Caco-2 (cell line): ENCODE results near the gene TTLL11. TPM values are rescaled to one million over a fixed set of nuclear protein-coding genes. Genes with fewer than 3 reads are reported as not detected.

Experiments
- BruUV-seq: library from RNA; stranded (reverse); fragments of 400-500 nt; replicated peaks from 2 replicates; lab custom pipeline; 2021; lab: Mats Ljungman, UMichigan
- CTCF ChIA-PET: fragments of 300-600 bp; sonication (Branson Sonifier 250); formaldehyde crosslinking; loops from one replicate; lab custom pipeline; 2022; ENCODE audit warnings: antibody characterized with exemption; lab: Charles Lee
- POLR2A ChIA-PET: fragments of 300-600 bp; sonication (Branson Sonifier 250); formaldehyde crosslinking; loops from one replicate; lab custom pipeline; 2022; ENCODE audit warnings: antibody characterized with exemption; lab: Charles Lee
- DNase-seq, 2 experiments: peaks; one replicate each; pipeline versions ENCODE4 v3.0.0 to v3.0.0-alpha.2; 2020 to 2022
- H3K27me3 ChIP-seq: replicated peaks from 2 replicates; pipeline ENCODE4 v1.6.0; 2011; ENCODE audit warnings: low read length; ENCODE audit not compliant: control insufficient read depth, insufficient read depth
- H3K36me3 ChIP-seq: 2 replicates; pipeline ENCODE4 v1.5.1; 2011; ENCODE audit warnings: low read length; ENCODE audit not compliant: control insufficient read depth, insufficient read depth
- H3K4me1 ChIP-seq: fragments of 250-450 bp; sonication (Bioruptor Pico); 2 replicates; pipeline ENCODE4 v1.5.1; 2020; ENCODE audit warnings: mild to moderate bottlenecking
- H3K4me3 ChIP-seq: 2 replicates; pipeline ENCODE4 v1.5.1; 2011; ENCODE audit warnings: low read depth, mild to moderate bottlenecking, control low read depth, low read length
- H3K9me3 ChIP-seq: fragments of 250-450 bp; sonication (Bioruptor Pico); 2 replicates; pipeline ENCODE4 v1.5.1; 2020; ENCODE audit warnings: mild to moderate bottlenecking, moderate library complexity
- H3K27ac Mint-ChIP-seq: one replicate; pipeline ENCODE4 v1.8.0; 2022; ENCODE audit warnings: mixed read lengths; ENCODE audit not compliant: unreplicated experiment
- H3K27me3 Mint-ChIP-seq: one replicate; pipeline ENCODE4 v1.8.0; 2022; ENCODE audit warnings: mixed read lengths; ENCODE audit not compliant: insufficient read depth, unreplicated experiment
- H3K36me3 Mint-ChIP-seq: one replicate; pipeline ENCODE4 v1.8.0; 2022; ENCODE audit warnings: mild to moderate bottlenecking, mixed read lengths; ENCODE audit not compliant: insufficient read depth, unreplicated experiment
- H3K4me1 Mint-ChIP-seq: one replicate; pipeline ENCODE4 v1.8.0; 2022; ENCODE audit warnings: low read depth, mixed read lengths; ENCODE audit not compliant: unreplicated experiment
- H3K4me3 Mint-ChIP-seq: one replicate; pipeline ENCODE4 v1.8.0; 2022; ENCODE audit warnings: mild to moderate bottlenecking, moderate library complexity, mixed read lengths; ENCODE audit not compliant: unreplicated experiment
- H3K9me3 Mint-ChIP-seq: one replicate; pipeline ENCODE4 v1.8.0; 2022; ENCODE audit warnings: mixed read lengths; ENCODE audit not compliant: unreplicated experiment
- intact Hi-C: fragments of 100-400 bp; cut with micrococcal nuclease; formaldehyde crosslinking; loops from one replicate; pipeline ENCODE4 v1.10.0; 2022; ENCODE audit not compliant: unreplicated experiment
- total RNA-seq: library from RNA; stranded (reverse); gene quantifications from 2 replicates; pipeline ENCODE4 v1.2.3, GENCODE V29; 2022
- TF ChIP-seq, protein P1 (sequence below), 2 experiments: fragments of 200-600 bp in 1 of 2; IDR thresholded peaks; 1 replicate in 1 of 2; 2 replicates in 1 of 2; pipeline versions ENCODE4 v1.5.1 to v1.8.0; 2011 to 2022; ENCODE audit warnings: antibody characterized with exemption in 1 of 2, control low read depth in 1 of 2, inconsistent platforms in 1 of 2, low read depth in 1 of 2, low read length in 1 of 2, mild to moderate bottlenecking in 1 of 2, moderate library complexity in 1 of 2; ENCODE audit not compliant: insufficient read depth in 1 of 2, severe bottlenecking in 1 of 2, unreplicated experiment in 1 of 2

Gene TTLL11
- total RNA-seq, 1 experiment from 2014 or later, result 4.4 TPM

DNA sequence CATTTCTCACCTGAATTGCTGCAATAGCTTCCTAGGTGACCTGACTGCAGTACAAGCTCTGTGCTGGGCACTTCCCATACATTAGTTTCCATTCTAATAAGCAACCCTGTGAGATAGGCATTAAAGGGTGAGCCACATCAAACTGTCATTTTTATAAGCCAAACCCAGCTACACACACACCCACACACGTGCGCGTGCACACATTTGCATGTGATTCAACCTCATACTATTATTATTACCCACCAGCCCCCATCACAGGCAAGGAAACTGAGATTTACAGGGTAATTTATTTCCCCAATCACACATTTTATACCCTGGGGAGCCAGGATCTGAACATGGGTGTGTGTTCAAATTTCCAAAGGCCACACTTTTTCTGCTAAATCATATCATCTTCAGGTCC, 93.6 kb downstream of the TTLL11 start:
- Mint-ChIP-seq H3K9me3 (no peaks in the 10 kb centered on the region), H3K27ac (no peak overlapping the region), H3K4me3 (no peak overlapping the region), H3K27me3 (no peaks in the 10 kb centered on the region), H3K36me3 (no peaks in the 10 kb centered on the region), H3K4me1 (no peaks in the 10 kb centered on the region)
- POLR2A ChIA-PET, result no interaction called here
- TF ChIP-seq, protein P1, sequence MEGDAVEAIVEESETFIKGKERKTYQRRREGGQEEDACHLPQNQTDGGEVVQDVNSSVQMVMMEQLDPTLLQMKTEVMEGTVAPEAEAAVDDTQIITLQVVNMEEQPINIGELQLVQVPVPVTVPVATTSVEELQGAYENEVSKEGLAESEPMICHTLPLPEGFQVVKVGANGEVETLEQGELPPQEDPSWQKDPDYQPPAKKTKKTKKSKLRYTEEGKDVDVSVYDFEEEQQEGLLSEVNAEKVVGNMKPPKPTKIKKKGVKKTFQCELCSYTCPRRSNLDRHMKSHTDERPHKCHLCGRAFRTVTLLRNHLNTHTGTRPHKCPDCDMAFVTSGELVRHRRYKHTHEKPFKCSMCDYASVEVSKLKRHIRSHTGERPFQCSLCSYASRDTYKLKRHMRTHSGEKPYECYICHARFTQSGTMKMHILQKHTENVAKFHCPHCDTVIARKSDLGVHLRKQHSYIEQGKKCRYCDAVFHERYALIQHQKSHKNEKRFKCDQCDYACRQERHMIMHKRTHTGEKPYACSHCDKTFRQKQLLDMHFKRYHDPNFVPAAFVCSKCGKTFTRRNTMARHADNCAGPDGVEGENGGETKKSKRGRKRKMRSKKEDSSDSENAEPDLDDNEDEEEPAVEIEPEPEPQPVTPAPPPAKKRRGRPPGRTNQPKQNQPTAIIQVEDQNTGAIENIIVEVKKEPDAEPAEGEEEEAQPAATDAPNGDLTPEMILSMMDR (IDR thresholded peaks at IDR 0.05; ENCODE audit: insufficient read depth in 1 of 2, low read depth in 1 of 2, low read length in 1 of 2, severe bottlenecking in 1 of 2, unreplicated experiment in 1 of 2), result no peak
- Histone ChIP-seq H3K36me3 (no peaks in the 10 kb centered on the region), H3K4me1 (no peaks in the 10 kb centered on the region), H3K4me3 (no peak overlapping the region), H3K27me3 (no peaks in the 10 kb centered on the region), H3K9me3 (no peaks in the 10 kb centered on the region)
- no peak for DNase-seq
- no TSS peak for BruUV-seq
- intact Hi-C loops, result no loop called here
- CTCF ChIA-PET, result no interaction called here

DNA sequence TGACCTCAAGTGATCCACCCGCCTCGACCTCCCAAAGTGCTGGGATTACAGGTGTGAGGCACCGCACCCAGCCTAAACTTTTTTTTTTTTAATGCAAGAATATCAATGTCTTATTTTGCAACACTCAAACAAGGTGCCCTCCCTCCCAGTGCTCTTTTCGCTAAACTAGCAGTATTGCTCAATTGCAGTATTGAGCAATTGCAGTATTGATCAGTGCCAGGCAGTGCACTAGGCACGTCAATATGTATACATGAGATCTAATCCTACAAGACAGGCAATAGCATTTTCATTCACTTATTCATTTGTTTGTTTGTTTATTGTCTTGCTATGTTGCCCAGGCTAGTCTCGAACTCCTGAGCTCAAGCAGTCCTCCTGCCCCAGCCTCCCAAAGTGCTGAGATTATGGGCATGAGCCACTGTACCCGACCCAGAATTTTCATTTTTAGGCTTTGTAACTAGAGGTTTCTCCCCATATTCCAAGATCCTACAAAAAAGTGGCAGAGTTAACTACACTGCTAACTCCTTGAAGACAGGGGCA, 94.5 kb downstream of the TTLL11 start:
- H3K4me1 ChIP-seq, result no peaks in the 10 kb centered on the region
- no peak overlapping the region for H3K4me3 ChIP-seq
- Mint-ChIP-seq H3K27ac (no peak overlapping the region), H3K4me1 (no peaks in the 10 kb centered on the region), H3K4me3 (no peak overlapping the region), H3K9me3 (no peaks in the 10 kb centered on the region), H3K27me3 (no peaks in the 10 kb centered on the region), H3K36me3 (no peaks in the 10 kb centered on the region)
- no peaks in the 10 kb centered on the region for H3K36me3 ChIP-seq
- intact Hi-C loops, result no loop called here
- no peak for DNase-seq
- TF ChIP-seq, protein P1 (IDR thresholded peaks at IDR 0.05; ENCODE audit: insufficient read depth in 1 of 2, low read depth in 1 of 2, low read length in 1 of 2, severe bottlenecking in 1 of 2, unreplicated experiment in 1 of 2), result no peak
- POLR2A ChIA-PET, result no interaction called here
- CTCF ChIA-PET, result no interaction called here
- no peaks in the 10 kb centered on the region for H3K9me3 ChIP-seq
- BruUV-seq, result no TSS peak
- H3K27me3 ChIP-seq, result no peaks in the 10 kb centered on the region

GRCh38 chr9:121997791-121998190, 95.3 kb downstream of the TTLL11 start:
- POLR2A ChIA-PET, result no interaction called here
- Histone ChIP-seq H3K9me3 (no peaks in the 10 kb centered on the region), H3K4me3 (no peak overlapping the region), H3K27me3 (no peaks in the 10 kb centered on the region), H3K36me3 (no peaks in the 10 kb centered on the region), H3K4me1 (no peaks in the 10 kb centered on the region)
- no TSS peak for BruUV-seq
- Mint-ChIP-seq H3K4me3 (no peak overlapping the region), H3K27me3 (no peaks in the 10 kb centered on the region), H3K4me1 (no peaks in the 10 kb centered on the region), H3K36me3 (no peaks in the 10 kb centered on the region), H3K27ac (no peak overlapping the region), H3K9me3 (no peaks in the 10 kb centered on the region)
- DNase-seq, result no peak
- CTCF ChIA-PET, result no interaction called here
- intact Hi-C loops, result no loop called here
- TF ChIP-seq, protein P1 (IDR thresholded peaks at IDR 0.05; ENCODE audit: insufficient read depth in 1 of 2, low read depth in 1 of 2, low read length in 1 of 2, severe bottlenecking in 1 of 2, unreplicated experiment in 1 of 2), result no peak
